HepG2 (cell line): ENCODE measurements around the gene RPLP2. TPM values are rescaled to one million over a fixed set of nuclear protein-coding genes. Genes with fewer than 3 reads are reported as not detected.
A peak's percentile ranks its signal among the peaks of the same experiment; 100 is the strongest.

Experiments
- ARID4A ChIP-seq: sonication (generic); formaldehyde crosslinking; IDR thresholded peaks from 2 replicates; pipeline ENCODE4 v1.5.0; 2020; ENCODE audit warnings: mild to moderate bottlenecking, missing genetic modification reagents, borderline replicate concordance
- NR0B2 ChIP-seq: sonication (generic); formaldehyde crosslinking; IDR thresholded peaks from 2 replicates; pipeline ENCODE4 v1.4.0; 2020; ENCODE audit warnings: mild to moderate bottlenecking, missing genetic modification reagents
- PHF21A ChIP-seq: sonication (generic); formaldehyde crosslinking; IDR thresholded peaks from 2 replicates; pipeline ENCODE4 v1.5.0; 2020; ENCODE audit warnings: mild to moderate bottlenecking, missing genetic modification reagents
- RBAK ChIP-seq: sonication (generic); formaldehyde crosslinking; IDR thresholded peaks from 2 replicates; pipeline ENCODE4 v1.5.1; 2020; ENCODE audit warnings: mild to moderate bottlenecking, missing genetic modification reagents
- TEAD2 ChIP-seq: sonication (generic); formaldehyde crosslinking; IDR thresholded peaks from 2 replicates; pipeline ENCODE4 v1.9.0; 2021; ENCODE audit warnings: missing genetic modification reagents
- ZC3H13 ChIP-seq: sonication (generic); formaldehyde crosslinking; IDR thresholded peaks from 2 replicates; pipeline ENCODE4 v1.8.1; 2023; ENCODE audit warnings: mild to moderate bottlenecking, missing genetic modification reagents, moderate library complexity
- ZFP91 ChIP-seq: sonication (generic); formaldehyde crosslinking; IDR thresholded peaks from 2 replicates; pipeline ENCODE4 v1.9.0; 2022; ENCODE audit warnings: missing genetic modification reagents, mild to moderate bottlenecking, borderline replicate concordance
- ZNF138 ChIP-seq: sonication (generic); formaldehyde crosslinking; IDR thresholded peaks from 2 replicates; pipeline ENCODE4 v1.5.0; 2020; ENCODE audit warnings: mild to moderate bottlenecking, low read depth, missing genetic modification reagents
- ZNF616 ChIP-seq: sonication (generic); formaldehyde crosslinking; IDR thresholded peaks from 2 replicates; pipeline ENCODE4 v1.5.0; 2020; ENCODE audit warnings: low read depth, mild to moderate bottlenecking, missing genetic modification reagents
- ZNF703 ChIP-seq: sonication (generic); formaldehyde crosslinking; IDR thresholded peaks from 2 replicates; pipeline ENCODE4 v1.5.1; 2020; ENCODE audit warnings: missing genetic modification reagents, mild to moderate bottlenecking, moderate library complexity, borderline replicate concordance
- ZNF83 ChIP-seq: sonication (generic); formaldehyde crosslinking; IDR thresholded peaks from 2 replicates; pipeline ENCODE4 v1.4.0; 2020; ENCODE audit warnings: missing genetic modification reagents, mild to moderate bottlenecking, borderline replicate concordance
- polyA plus RNA-seq, 8 experiments: library from polyadenylated mRNA; depleted of rRNA in 3 of 8; stranded (reverse) in 7 of 8; unstranded in 1 of 8; fragments of >200 nt; fragmentation: Illumina TruSeq in 4 of 8; extraction: Trizol in 4 of 8; gene quantifications; 2 replicates each; pipeline versions ENCODE4 v1.2.1 to v1.2.3, GENCODE V29; 2011 to 2016; ENCODE audit warnings: low read depth in 4 of 8, missing spikeins in 1 of 8, mixed read lengths in 1 of 8; ENCODE audit not compliant: insufficient read depth in 1 of 8
- total RNA-seq, 5 experiments: library from RNA; depleted of rRNA; stranded (reverse); fragments of >200 nt; fragmentation: Illumina TruSeq; extraction: Trizol; gene quantifications; 2 replicates each; pipeline ENCODE4 v1.2.3, GENCODE V29; 2016; ENCODE audit warnings: low read depth in 1 of 5

RPLP2 gene
- total and polyA plus RNA-seq, 2 of the 13 experiments (the other 11 are each of a cell fraction or from before 2014, with no cell fraction given), result 978 to 2,106 TPM

GRCh38 chr11:796565-797295 lies 13.0 kb upstream of the RPLP2 start (continued):
- peak; percentile 44 for TF ChIP-seq ARID4A (CRISPR knock-in tag)
- no peak for TF ChIP-seq PHF21A
- TF ChIP-seq ZFP91 (CRISPR knock-in tag), result no peak
- TF ChIP-seq ZNF616 (CRISPR knock-in tag), result no peak
- peak; percentile 34; the same call in 1 of the 2 replicates for TF ChIP-seq NR0B2 (CRISPR knock-in tag)
- no peak for TF ChIP-seq ZC3H13
- no peak for TF ChIP-seq RBAK (CRISPR knock-in tag)
- no peak for TF ChIP-seq ZNF83 (CRISPR knock-in tag)
- TF ChIP-seq TEAD2 (CRISPR knock-in tag), result no peak
- no peak for TF ChIP-seq ZNF138 (CRISPR knock-in tag)
- TF ChIP-seq ZNF703 (CRISPR knock-in tag), result no peak
